ENCODE measurements around the gene BCL6. TPM values are rescaled to one million over a fixed set of nuclear protein-coding genes. Genes with fewer than 3 reads are reported as not detected.
A peak's percentile ranks its signal among the peaks of the same experiment; 100 is the strongest.

The BCL6 gene
- total RNA-seq, 1 donor from 2014 or later: 20.3 TPM

- H3K27me3 Mint-ChIP-seq (ENCODE audit: insufficient read depth, low read depth): no peaks in the 10 kb centered on the region
- Histone ChIP-seq H3K27me3 (no peaks in the 10 kb centered on the region), H3F3A (ENCODE audit: low read depth) (peaks cover 11% of the 10 kb centered on the region), H3K4me2 (no peak overlapping the region), H2AFZ (replicated peaks) (peak overlapping the region; percentile 58), H3K36me3 (no peaks in the 10 kb centered on the region), H3K9me3 (ENCODE audit: low read depth) (no peaks in the 10 kb centered on the region), H4K20me1 (ENCODE audit: low read depth) (no peaks in the 10 kb centered on the region), H3K27ac (no peak overlapping the region), H3K9ac (no peak overlapping the region), H3K4me1 (peaks cover 10% of the 10 kb centered on the region), H3K4me3 (no peak overlapping the region), H3K79me2 (ENCODE audit: low read depth) (no peaks in the 10 kb centered on the region)
- H3K4me1 Mint-ChIP-seq: no peaks in the 10 kb centered on the region
- no peak for DNase-seq (ENCODE audit: low spot score)
- no peak for TF ChIP-seq CTCF (IDR thresholded peaks at IDR 0.05)
- no peak for TF ChIP-seq EZH2phosphoT487 (IDR thresholded peaks at IDR 0.05)
- TF ChIP-seq EZH2 (IDR thresholded peaks at IDR 0.05): no peak
- H3K4me3 Mint-ChIP-seq: no peak overlapping the region
- peak overlapping the region; percentile 60 for H3K27ac Mint-ChIP-seq
- H3K9me3 Mint-ChIP-seq: no peaks in the 10 kb centered on the region
- H3K36me3 Mint-ChIP-seq: no peaks in the 10 kb centered on the region
Measured at GRCh38 chr3:187774185-187774789, 29.0 kb upstream of the BCL6 start.

DNA sequence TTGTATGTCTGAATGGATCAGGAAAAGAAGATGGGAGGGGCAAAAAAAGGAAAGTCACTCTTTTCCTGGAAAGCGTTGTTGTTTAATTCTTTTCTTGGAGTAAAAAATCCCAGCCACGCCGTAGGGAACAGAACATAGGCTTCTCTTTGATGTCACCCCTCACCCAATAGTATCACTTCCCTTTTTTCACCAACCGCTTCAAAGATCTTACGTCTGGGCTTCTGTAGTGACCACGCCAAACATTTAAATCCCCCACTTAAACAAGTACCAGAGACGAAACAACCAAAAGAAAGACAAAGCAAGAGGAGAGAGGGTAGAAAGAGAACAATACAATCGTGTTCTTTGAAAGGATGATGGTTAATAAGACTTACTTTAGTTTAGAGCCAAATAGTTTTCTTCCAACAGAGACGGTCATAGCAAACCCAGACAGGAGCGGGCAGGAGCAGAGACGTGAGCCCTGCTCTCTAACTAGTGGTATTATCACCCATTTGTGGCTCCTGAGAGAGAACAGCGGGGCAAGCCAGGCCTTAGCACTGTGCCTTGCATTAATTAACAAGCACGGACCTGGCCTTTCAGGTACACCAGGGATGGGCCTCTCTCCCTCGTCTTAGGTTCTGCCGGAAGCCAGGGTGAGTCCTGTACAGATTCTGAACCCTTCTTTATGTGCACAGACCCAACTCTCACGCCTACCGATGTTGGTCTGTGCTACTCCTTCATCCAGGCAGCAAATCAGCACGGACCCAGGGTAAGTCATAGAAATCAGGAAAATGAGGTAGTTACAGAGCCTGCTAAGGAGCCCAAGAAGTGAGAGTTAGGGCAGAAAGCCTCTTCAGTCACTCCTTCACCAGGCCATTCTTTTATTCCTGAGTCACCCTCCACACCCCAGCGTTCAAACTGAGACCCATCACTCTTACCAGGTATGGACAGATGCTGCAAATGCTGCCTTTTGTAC lies 28.2 kb upstream of the BCL6 start:
- no peaks in the 10 kb centered on the region for H3K36me3 Mint-ChIP-seq

DNA sequence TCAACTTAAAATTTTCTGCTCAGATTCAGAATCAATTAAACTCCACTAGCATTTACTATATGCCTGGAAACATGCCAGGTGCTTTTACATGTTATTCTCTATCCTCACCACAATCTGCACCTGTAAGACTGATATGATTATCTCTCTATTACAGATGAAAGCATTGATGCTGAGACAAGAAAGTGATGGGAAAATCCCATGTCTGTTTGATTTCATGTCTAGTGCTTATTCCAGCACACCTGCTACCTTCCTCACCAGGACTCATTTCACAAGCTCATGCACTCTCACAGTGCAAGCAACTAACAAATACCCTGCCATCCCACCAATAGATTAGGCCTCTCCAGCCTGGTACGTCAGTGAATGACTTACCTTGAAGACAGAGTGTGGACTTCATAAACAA lies 25.0 kb upstream of the BCL6 start:
- Histone ChIP-seq H3K4me3 (no peak overlapping the region), H3K27me3 (no peaks in the 10 kb centered on the region), H3K9ac (no peak overlapping the region), H3K36me3 (no peaks in the 10 kb centered on the region), H3K9me3 (ENCODE audit: low read depth) (no peaks in the 10 kb centered on the region), H3K27ac (no peak overlapping the region), H3K4me2 (no peak overlapping the region), H4K20me1 (ENCODE audit: low read depth) (no peaks in the 10 kb centered on the region), H3K4me1 (peaks cover 10% of the 10 kb centered on the region), H2AFZ (replicated peaks) (no peak overlapping the region), H3K79me2 (ENCODE audit: low read depth) (no peaks in the 10 kb centered on the region), H3F3A (ENCODE audit: low read depth) (peaks cover 11% of the 10 kb centered on the region)
- Mint-ChIP-seq H3K4me3 (no peak overlapping the region), H3K36me3 (no peaks in the 10 kb centered on the region), H3K9me3 (no peaks in the 10 kb centered on the region), H3K4me1 (no peaks in the 10 kb centered on the region), H3K27me3 (ENCODE audit: insufficient read depth, low read depth) (peaks cover 2% of the 10 kb centered on the region), H3K27ac (no peak overlapping the region)
- TF ChIP-seq EZH2phosphoT487 (IDR thresholded peaks at IDR 0.05): no peak
- no peak for TF ChIP-seq EZH2 (IDR thresholded peaks at IDR 0.05)
- no peak for TF ChIP-seq CTCF (IDR thresholded peaks at IDR 0.05)
- DNase-seq (ENCODE audit: low spot score): no peak

More for the DNA sequence above, 28.2 kb upstream of the BCL6 start:
- Histone ChIP-seq H3K27ac (no peak overlapping the region), H3K79me2 (ENCODE audit: low read depth) (no peaks in the 10 kb centered on the region), H3K4me2 (no peak overlapping the region), H3K27me3 (no peaks in the 10 kb centered on the region), H3F3A (ENCODE audit: low read depth) (peaks cover 11% of the 10 kb centered on the region), H3K36me3 (no peaks in the 10 kb centered on the region), H4K20me1 (ENCODE audit: low read depth) (no peaks in the 10 kb centered on the region), H3K9ac (no peak overlapping the region), H2AFZ (replicated peaks) (peak overlapping the region; percentile 58), H3K9me3 (ENCODE audit: low read depth) (no peaks in the 10 kb centered on the region), H3K4me3 (no peak overlapping the region), H3K4me1 (peaks cover 10% of the 10 kb centered on the region)
- Mint-ChIP-seq H3K27me3 (ENCODE audit: insufficient read depth, low read depth) (no peaks in the 10 kb centered on the region), H3K4me3 (no peak overlapping the region), H3K9me3 (no peaks in the 10 kb centered on the region), H3K4me1 (no peaks in the 10 kb centered on the region), H3K27ac (no peak overlapping the region)
- no peak for TF ChIP-seq EZH2 (IDR thresholded peaks at IDR 0.05)
- TF ChIP-seq CTCF (IDR thresholded peaks at IDR 0.05): no peak
- TF ChIP-seq EZH2phosphoT487 (IDR thresholded peaks at IDR 0.05): no peak
- DNase-seq (ENCODE audit: low spot score): peak; percentile 29
